Measurements from ENCODE around the gene IGFBP7. TPM values are rescaled to one million over a fixed set of nuclear protein-coding genes. Genes with fewer than 3 reads are reported as not detected.
A peak's percentile ranks its signal among the peaks of the same experiment; 100 is the strongest.

IGFBP7 gene
- total RNA-seq, 4 donors from 2014 or later, result 225 to 1,715 (median 711) TPM

- TF ChIP-seq CTCF (IDR thresholded peaks at IDR 0.05) (no peak), POLR2A (IDR thresholded peaks at IDR 0.05) (no peak)
- no peak for DNase-seq
- H3K9me3 ChIP-seq, result no peaks in the 10 kb centered on the region
- no peaks in the 10 kb centered on the region for H3K36me3 ChIP-seq
- no peak overlapping the region for H3K4me3 ChIP-seq
- intact Hi-C loops (cut with DNase I; ENCODE audit: low total_unique reads), result no loop called here
- no peaks in the 10 kb centered on the region for H3K27me3 ChIP-seq
- peaks cover 11 to 26% of the 10 kb centered on the region in 2 donors for H3K4me1 ChIP-seq
- H3K27ac ChIP-seq, result peak overlapping the region in 1 of 2 donors; percentile 67
Observed at GRCh38 chr4:57094832-57095223, 15.4 kb downstream of the IGFBP7 start.

GRCh38 chr4:57093845-57094831 lies 16.0 kb downstream of the IGFBP7 start:
- peak overlapping the region; percentile 35 to 67 for H3K27ac ChIP-seq
- H3K36me3 ChIP-seq, result no peaks in the 10 kb centered on the region
- peaks cover 7 to 26% of the 10 kb centered on the region in 2 donors for H3K4me1 ChIP-seq
- DNase-seq, result peak; percentile 43 to 47
- TF ChIP-seq CTCF (IDR thresholded peaks at IDR 0.05) (no peak), POLR2A (IDR thresholded peaks at IDR 0.05) (no peak)
- no peaks in the 10 kb centered on the region for H3K9me3 ChIP-seq
- H3K27me3 ChIP-seq, result no peaks in the 10 kb centered on the region
- no peak overlapping the region for H3K4me3 ChIP-seq
- intact Hi-C loops (cut with DNase I; ENCODE audit: low total_unique reads), result no loop called here

DNA sequence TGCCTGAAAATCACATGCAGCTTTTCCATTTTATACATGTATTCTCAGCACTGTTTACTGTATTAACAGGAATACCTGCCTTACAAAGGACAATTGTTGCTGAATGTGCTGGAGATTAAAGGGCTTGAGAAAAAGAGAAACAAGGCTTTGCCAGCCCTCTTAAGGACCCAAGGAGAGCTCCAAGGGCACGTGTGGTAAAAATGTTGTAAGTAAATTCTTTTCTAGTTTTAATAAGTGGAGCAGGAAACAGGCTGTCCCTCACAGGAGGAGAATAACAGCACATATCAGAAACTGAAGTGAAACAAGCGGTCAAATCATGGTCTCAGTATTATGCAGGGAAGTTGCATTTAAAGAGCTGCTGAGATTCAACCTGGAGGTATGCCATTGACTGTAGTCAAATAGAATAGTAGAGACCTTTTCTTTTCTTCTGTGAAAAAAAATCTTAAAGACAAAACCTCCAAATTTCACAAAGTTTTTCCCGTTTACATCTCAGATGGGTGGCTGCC lies 18.5 kb downstream of the IGFBP7 start:
- Histone ChIP-seq H3K27ac (peak overlapping the region; percentile 3 to 34), H3K4me3 (no peak overlapping the region), H3K27me3 (no peaks in the 10 kb centered on the region), H3K4me1 (peaks cover 6 to 17% of the 10 kb centered on the region in 2 donors), H3K9me3 (no peaks in the 10 kb centered on the region), H3K36me3 (no peaks in the 10 kb centered on the region)
- intact Hi-C loops (cut with DNase I; ENCODE audit: low total_unique reads), result no loop called here
- no peak for DNase-seq
- TF ChIP-seq POLR2A (IDR thresholded peaks at IDR 0.05) (no peak), CTCF (IDR thresholded peaks at IDR 0.05) (no peak)

GRCh38 chr4:57090079-57090478 lies 20.1 kb downstream of the IGFBP7 start:
- peaks cover 6 to 12% of the 10 kb centered on the region in 2 donors for H3K4me1 ChIP-seq
- peak overlapping the region in 1 of 2 donors; percentile 25 for H3K27ac ChIP-seq
- intact Hi-C loops (cut with DNase I; ENCODE audit: low total_unique reads), result no loop called here
- H3K36me3 ChIP-seq, result no peaks in the 10 kb centered on the region
- no peak overlapping the region for H3K4me3 ChIP-seq
- TF ChIP-seq CTCF (IDR thresholded peaks at IDR 0.05) (no peak), POLR2A (IDR thresholded peaks at IDR 0.05) (no peak)
- H3K9me3 ChIP-seq, result no peaks in the 10 kb centered on the region
- no peaks in the 10 kb centered on the region for H3K27me3 ChIP-seq
- DNase-seq, result no peak

DNA sequence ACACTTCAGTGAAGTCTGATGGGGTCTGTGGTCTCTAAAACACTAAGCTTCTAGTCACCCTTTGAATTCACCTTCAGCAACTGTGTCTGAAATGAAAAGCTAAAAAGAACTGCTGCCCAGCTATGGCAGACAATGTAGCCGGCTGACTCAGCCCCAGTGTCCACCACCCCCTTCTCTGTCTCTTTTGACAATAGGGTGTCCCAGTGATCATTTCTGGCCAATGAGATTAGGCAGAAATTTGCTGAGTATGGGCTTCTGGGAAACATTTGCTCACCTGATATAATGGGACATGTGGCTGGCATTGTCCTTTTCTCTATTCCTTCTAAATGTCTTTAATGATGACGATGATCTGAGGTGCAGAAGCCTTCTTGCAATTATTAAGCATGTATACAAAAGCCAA lies 20.6 kb downstream of the IGFBP7 start:
- Histone ChIP-seq H3K4me1 (peaks cover 3 to 6% of the 10 kb centered on the region in 2 donors), H3K27ac (peak overlapping the region in 1 of 2 donors; percentile 25)

More for the DNA sequence above, 20.6 kb downstream of the IGFBP7 start:
- Histone ChIP-seq H3K4me3 (no peak overlapping the region), H3K27me3 (no peaks in the 10 kb centered on the region), H3K36me3 (no peaks in the 10 kb centered on the region), H3K9me3 (no peaks in the 10 kb centered on the region)
- intact Hi-C loops (cut with DNase I; ENCODE audit: low total_unique reads), result no loop called here
- no peak for DNase-seq
- TF ChIP-seq POLR2A (IDR thresholded peaks at IDR 0.05), result no peak
- TF ChIP-seq CTCF (IDR thresholded peaks at IDR 0.05), result no peak

Data from uterus (tissue), 4 donors.